K562 (cell line): ENCODE data around the gene GOLGB1. TPM values are rescaled to one million over a fixed set of nuclear protein-coding genes. Genes with fewer than 3 reads are reported as not detected.
A peak's percentile ranks its signal among the peaks of the same experiment; 100 is the strongest.

Experiments used
- ETS2 ChIP-seq: IDR thresholded peaks from 2 replicates; pipeline ENCODE4 v1.6.1; 2016; ENCODE audit warnings: borderline replicate concordance, missing genetic modification characterization, mild to moderate bottlenecking, moderate library complexity, missing compliant biosample characterization; ENCODE audit not compliant: poor library complexity, severe bottlenecking
- HNRNPLL ChIP-seq: fragments of 200-400 bp; formaldehyde crosslinking; IDR thresholded peaks from 2 replicates; pipeline ENCODE4 v1.6.1; 2017; ENCODE audit warnings: low read length, low read depth, mild to moderate bottlenecking; ENCODE audit not compliant: poor library complexity, severe bottlenecking
- JUN ChIP-seq, 2 experiments: sonication (generic) in 1 of 2; formaldehyde crosslinking in 1 of 2; IDR thresholded peaks; 2 replicates each; pipeline versions ENCODE4 v1.6.1 to v1.8.0; 2012 to 2022; ENCODE audit warnings: borderline replicate concordance in 2 of 2, mild to moderate bottlenecking in 2 of 2, improper control_type of control experiment in 1 of 2, low read depth in 1 of 2, low read length in 1 of 2, missing genetic modification reagents in 1 of 2
- ZNF311 ChIP-seq: fragments of 250-450 bp; sonication (Bioruptor Pico); IDR thresholded peaks from 2 replicates; pipeline ENCODE4 v1.4.0; 2020; ENCODE audit warnings: mild to moderate bottlenecking, moderate library complexity
- ZNF444 ChIP-seq: fragments of 250-450 bp; sonication (Bioruptor Pico); IDR thresholded peaks from 2 replicates; pipeline ENCODE4 v1.4.0; 2020; ENCODE audit warnings: mild to moderate bottlenecking, moderate library complexity
- polyA plus RNA-seq, 8 experiments: library from polyadenylated mRNA; depleted of rRNA in 4 of 8; stranded (reverse) in 5 of 8; unstranded in 3 of 8; fragments of >200 nt; fragmentation: Nextera tagmentation in 2 of 8; fragmentation: Illumina TruSeq in 1 of 8; extraction: Ambion mirVana in 2 of 8; extraction: Trizol in 1 of 8; gene quantifications; 2 replicates each; pipeline versions ENCODE4 v1.2.1 to v1.2.3, GENCODE V29; 2011 to 2014; ENCODE audit warnings: inconsistent platforms in 1 of 8, missing spikeins in 1 of 8
- total RNA-seq, 7 experiments: library from RNA; depleted of rRNA in 6 of 7; stranded (reverse); fragments of >200 nt in 6 of 7; fragmentation: Illumina TruSeq in 2 of 7; extraction: Trizol in 2 of 7; gene quantifications; 2 replicates each; pipeline versions ENCODE4 v1.2.1 to v1.2.3, GENCODE V29; 2011 to 2021; ENCODE audit warnings: low replicate concordance in 1 of 7
- TF ChIP-seq, protein P1 (sequence below): fragments of 450-650 bp; IDR thresholded peaks from 2 replicates; pipeline ENCODE4 v1.6.1; 2016; ENCODE audit warnings: mild to moderate bottlenecking, moderate library complexity
- TF ChIP-seq, protein P2 (sequence below), 2 experiments: fragments of 450-650 bp in 1 of 2; IDR thresholded peaks; 2 replicates each; pipeline ENCODE4 v1.6.1; 2011 to 2017; ENCODE audit warnings: low read depth in 2 of 2, antibody characterized with exemption in 1 of 2, borderline replicate concordance in 1 of 2, low read length in 1 of 2, mild to moderate bottlenecking in 1 of 2, mixed read lengths in 1 of 2; ENCODE audit not compliant: control insufficient read depth in 1 of 2
- TF ChIP-seq, protein P3 (sequence below): sonication (generic); formaldehyde crosslinking; IDR thresholded peaks from 2 replicates; pipeline ENCODE4 v1.8.1; 2022; ENCODE audit warnings: missing genetic modification reagents

Gene GOLGB1
- total and polyA plus RNA-seq, 9 of the 15 experiments (the other 6 are each of a cell fraction or from before 2014, with no cell fraction given) = 4.0 to 16.3 (median 9.7) TPM

DNA sequence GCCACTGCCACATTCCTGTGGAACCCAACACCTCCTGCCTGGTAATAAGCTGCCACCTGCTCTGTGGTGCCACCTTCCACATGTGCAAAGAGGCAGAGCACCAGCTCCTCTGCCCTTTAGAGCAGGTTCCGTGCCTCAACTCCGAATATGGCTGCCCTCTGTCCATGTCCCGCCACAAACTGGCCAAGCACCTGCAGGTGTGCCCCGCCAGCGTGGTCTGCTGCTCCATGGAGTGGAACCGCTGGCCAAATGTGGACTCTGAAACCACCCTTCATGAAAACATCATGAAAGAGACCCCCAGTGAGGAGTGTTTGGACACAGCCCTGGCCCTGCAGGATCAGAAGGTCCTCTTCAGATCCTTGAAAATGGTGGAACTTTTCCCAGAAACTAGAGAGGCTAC lies 128.1 kb downstream of the GOLGB1 start (continued):
- TF ChIP-seq, protein P1, sequence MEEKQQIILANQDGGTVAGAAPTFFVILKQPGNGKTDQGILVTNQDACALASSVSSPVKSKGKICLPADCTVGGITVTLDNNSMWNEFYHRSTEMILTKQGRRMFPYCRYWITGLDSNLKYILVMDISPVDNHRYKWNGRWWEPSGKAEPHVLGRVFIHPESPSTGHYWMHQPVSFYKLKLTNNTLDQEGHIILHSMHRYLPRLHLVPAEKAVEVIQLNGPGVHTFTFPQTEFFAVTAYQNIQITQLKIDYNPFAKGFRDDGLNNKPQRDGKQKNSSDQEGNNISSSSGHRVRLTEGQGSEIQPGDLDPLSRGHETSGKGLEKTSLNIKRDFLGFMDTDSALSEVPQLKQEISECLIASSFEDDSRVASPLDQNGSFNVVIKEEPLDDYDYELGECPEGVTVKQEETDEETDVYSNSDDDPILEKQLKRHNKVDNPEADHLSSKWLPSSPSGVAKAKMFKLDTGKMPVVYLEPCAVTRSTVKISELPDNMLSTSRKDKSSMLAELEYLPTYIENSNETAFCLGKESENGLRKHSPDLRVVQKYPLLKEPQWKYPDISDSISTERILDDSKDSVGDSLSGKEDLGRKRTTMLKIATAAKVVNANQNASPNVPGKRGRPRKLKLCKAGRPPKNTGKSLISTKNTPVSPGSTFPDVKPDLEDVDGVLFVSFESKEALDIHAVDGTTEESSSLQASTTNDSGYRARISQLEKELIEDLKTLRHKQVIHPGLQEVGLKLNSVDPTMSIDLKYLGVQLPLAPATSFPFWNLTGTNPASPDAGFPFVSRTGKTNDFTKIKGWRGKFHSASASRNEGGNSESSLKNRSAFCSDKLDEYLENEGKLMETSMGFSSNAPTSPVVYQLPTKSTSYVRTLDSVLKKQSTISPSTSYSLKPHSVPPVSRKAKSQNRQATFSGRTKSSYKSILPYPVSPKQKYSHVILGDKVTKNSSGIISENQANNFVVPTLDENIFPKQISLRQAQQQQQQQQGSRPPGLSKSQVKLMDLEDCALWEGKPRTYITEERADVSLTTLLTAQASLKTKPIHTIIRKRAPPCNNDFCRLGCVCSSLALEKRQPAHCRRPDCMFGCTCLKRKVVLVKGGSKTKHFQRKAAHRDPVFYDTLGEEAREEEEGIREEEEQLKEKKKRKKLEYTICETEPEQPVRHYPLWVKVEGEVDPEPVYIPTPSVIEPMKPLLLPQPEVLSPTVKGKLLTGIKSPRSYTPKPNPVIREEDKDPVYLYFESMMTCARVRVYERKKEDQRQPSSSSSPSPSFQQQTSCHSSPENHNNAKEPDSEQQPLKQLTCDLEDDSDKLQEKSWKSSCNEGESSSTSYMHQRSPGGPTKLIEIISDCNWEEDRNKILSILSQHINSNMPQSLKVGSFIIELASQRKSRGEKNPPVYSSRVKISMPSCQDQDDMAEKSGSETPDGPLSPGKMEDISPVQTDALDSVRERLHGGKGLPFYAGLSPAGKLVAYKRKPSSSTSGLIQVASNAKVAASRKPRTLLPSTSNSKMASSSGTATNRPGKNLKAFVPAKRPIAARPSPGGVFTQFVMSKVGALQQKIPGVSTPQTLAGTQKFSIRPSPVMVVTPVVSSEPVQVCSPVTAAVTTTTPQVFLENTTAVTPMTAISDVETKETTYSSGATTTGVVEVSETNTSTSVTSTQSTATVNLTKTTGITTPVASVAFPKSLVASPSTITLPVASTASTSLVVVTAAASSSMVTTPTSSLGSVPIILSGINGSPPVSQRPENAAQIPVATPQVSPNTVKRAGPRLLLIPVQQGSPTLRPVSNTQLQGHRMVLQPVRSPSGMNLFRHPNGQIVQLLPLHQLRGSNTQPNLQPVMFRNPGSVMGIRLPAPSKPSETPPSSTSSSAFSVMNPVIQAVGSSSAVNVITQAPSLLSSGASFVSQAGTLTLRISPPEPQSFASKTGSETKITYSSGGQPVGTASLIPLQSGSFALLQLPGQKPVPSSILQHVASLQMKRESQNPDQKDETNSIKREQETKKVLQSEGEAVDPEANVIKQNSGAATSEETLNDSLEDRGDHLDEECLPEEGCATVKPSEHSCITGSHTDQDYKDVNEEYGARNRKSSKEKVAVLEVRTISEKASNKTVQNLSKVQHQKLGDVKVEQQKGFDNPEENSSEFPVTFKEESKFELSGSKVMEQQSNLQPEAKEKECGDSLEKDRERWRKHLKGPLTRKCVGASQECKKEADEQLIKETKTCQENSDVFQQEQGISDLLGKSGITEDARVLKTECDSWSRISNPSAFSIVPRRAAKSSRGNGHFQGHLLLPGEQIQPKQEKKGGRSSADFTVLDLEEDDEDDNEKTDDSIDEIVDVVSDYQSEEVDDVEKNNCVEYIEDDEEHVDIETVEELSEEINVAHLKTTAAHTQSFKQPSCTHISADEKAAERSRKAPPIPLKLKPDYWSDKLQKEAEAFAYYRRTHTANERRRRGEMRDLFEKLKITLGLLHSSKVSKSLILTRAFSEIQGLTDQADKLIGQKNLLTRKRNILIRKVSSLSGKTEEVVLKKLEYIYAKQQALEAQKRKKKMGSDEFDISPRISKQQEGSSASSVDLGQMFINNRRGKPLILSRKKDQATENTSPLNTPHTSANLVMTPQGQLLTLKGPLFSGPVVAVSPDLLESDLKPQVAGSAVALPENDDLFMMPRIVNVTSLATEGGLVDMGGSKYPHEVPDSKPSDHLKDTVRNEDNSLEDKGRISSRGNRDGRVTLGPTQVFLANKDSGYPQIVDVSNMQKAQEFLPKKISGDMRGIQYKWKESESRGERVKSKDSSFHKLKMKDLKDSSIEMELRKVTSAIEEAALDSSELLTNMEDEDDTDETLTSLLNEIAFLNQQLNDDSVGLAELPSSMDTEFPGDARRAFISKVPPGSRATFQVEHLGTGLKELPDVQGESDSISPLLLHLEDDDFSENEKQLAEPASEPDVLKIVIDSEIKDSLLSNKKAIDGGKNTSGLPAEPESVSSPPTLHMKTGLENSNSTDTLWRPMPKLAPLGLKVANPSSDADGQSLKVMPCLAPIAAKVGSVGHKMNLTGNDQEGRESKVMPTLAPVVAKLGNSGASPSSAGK = peak; percentile 45
- TF ChIP-seq ZNF444 (CRISPR knock-in tag) (no peak), ETS2 (tag) (no peak), HNRNPLL (no peak), JUN (IDR thresholded peaks at IDR 0.05; ENCODE audit: borderline replicate concordance, low read depth, low read length) (no peak), JUN (CRISPR knock-in tag; IDR thresholded peaks at IDR 0.05; ENCODE audit: borderline replicate concordance) (no peak), ZNF311 (CRISPR knock-in tag) (no peak)
- TF ChIP-seq, protein P2, sequence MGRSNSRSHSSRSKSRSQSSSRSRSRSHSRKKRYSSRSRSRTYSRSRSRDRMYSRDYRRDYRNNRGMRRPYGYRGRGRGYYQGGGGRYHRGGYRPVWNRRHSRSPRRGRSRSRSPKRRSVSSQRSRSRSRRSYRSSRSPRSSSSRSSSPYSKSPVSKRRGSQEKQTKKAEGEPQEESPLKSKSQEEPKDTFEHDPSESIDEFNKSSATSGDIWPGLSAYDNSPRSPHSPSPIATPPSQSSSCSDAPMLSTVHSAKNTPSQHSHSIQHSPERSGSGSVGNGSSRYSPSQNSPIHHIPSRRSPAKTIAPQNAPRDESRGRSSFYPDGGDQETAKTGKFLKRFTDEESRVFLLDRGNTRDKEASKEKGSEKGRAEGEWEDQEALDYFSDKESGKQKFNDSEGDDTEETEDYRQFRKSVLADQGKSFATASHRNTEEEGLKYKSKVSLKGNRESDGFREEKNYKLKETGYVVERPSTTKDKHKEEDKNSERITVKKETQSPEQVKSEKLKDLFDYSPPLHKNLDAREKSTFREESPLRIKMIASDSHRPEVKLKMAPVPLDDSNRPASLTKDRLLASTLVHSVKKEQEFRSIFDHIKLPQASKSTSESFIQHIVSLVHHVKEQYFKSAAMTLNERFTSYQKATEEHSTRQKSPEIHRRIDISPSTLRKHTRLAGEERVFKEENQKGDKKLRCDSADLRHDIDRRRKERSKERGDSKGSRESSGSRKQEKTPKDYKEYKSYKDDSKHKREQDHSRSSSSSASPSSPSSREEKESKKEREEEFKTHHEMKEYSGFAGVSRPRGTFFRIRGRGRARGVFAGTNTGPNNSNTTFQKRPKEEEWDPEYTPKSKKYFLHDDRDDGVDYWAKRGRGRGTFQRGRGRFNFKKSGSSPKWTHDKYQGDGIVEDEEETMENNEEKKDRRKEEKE (IDR thresholded peaks at IDR 0.05; ENCODE audit: borderline replicate concordance in 1 of 2, control insufficient read depth in 1 of 2, low read depth in 2 of 2, low read length in 1 of 2) = no peak
- TF ChIP-seq, protein P3, sequence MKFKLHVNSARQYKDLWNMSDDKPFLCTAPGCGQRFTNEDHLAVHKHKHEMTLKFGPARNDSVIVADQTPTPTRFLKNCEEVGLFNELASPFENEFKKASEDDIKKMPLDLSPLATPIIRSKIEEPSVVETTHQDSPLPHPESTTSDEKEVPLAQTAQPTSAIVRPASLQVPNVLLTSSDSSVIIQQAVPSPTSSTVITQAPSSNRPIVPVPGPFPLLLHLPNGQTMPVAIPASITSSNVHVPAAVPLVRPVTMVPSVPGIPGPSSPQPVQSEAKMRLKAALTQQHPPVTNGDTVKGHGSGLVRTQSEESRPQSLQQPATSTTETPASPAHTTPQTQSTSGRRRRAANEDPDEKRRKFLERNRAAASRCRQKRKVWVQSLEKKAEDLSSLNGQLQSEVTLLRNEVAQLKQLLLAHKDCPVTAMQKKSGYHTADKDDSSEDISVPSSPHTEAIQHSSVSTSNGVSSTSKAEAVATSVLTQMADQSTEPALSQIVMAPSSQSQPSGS (CRISPR knock-in tag) = no peak
